Measurements from ENCODE around the gene NOC2L.
"Not testable (repeated sequence)": the region's sequence is repeated elsewhere in the genome, so short reads cannot be mapped to it uniquely, and the experiment has no call there.

NOC2L gene

GRCh38 chr1:907611-908451 is 51.2 kb downstream of the NOC2L start:
- Mint-ChIP-seq H3K9me3 (ENCODE audit: low read depth) (no peaks in the 10 kb centered on the region), H3K4me1 (ENCODE audit: low read depth) (peaks cover 4% of the 10 kb centered on the region), H3K4me3 (no peak overlapping the region), H3K27ac (no peak overlapping the region), H3K36me3 (no peaks in the 10 kb centered on the region), H3K27me3 (peaks cover 21% of the 10 kb centered on the region)

DNA sequence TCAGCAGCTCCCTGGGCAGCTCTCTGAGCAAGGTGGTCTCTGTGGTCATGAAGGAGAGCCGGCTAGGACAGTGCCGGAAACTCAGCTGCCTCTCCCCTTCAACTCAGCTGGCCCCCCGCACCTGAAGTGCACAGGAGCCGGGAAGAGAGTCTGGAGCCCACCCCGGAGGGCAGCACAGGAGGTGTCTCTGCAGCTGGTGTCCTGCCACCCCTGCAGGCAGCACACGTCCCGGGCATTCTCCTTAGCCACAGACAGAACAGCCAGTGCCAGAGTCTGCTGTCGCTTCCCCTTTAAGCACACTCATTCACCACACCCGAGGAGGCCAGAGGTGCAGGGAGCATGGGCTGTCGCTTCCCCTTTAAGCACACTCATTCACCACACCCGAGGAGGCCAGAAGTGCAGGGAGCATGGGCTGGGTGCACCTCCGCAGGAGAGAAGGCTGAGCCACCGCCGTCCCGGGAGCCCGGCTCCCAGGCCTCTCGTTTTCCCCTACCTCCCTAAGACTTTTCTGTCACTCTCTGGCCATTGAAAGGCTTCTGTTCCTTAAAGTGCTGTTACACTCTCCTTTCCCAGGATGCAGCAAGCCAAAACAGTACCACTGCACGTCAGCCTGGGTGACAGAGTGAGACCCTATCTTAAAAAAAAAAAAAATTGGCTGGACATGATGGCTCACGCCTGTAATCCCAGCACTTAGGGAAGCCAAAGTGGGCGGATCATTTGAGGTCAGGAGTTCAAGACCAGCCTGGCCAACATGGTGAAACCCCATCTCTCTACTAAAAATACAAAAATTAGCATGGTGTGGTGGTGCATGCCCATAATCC is 52.2 kb downstream of the NOC2L start:
- no peaks in the 10 kb centered on the region for H3K36me3 Mint-ChIP-seq
- peak overlapping the region; percentile 38 for H3K4me3 Mint-ChIP-seq
- peaks cover 16% of the 10 kb centered on the region for H3K27me3 Mint-ChIP-seq
- H3K9me3 Mint-ChIP-seq (ENCODE audit: low read depth): no peaks in the 10 kb centered on the region
- H3K4me1 Mint-ChIP-seq (ENCODE audit: low read depth): peaks cover 4% of the 10 kb centered on the region
- H3K27ac Mint-ChIP-seq: no peak overlapping the region

- Mint-ChIP-seq H3K27ac (no peak overlapping the region), H3K4me3 (peak overlapping the region; percentile 38), H3K9me3 (ENCODE audit: low read depth) (no peaks in the 10 kb centered on the region), H3K36me3 (no peaks in the 10 kb centered on the region), H3K27me3 (peaks cover 9% of the 10 kb centered on the region), H3K4me1 (ENCODE audit: low read depth) (peaks cover 4% of the 10 kb centered on the region)
These were observed 53.1 kb downstream of the NOC2L start for GRCh38 chr1:905811-906599.

- peaks cover 9% of the 10 kb centered on the region for H3K27me3 Mint-ChIP-seq
- peaks cover 4% of the 10 kb centered on the region for H3K4me1 Mint-ChIP-seq (ENCODE audit: low read depth)
- H3K4me3 Mint-ChIP-seq: peak overlapping the region; percentile 76
- H3K36me3 Mint-ChIP-seq: no peaks in the 10 kb centered on the region
- H3K9me3 Mint-ChIP-seq (ENCODE audit: low read depth): no peaks in the 10 kb centered on the region
- H3K27ac Mint-ChIP-seq: no peak overlapping the region
These were observed 53.8 kb downstream of the NOC2L start for GRCh38 chr1:905071-905749.

DNA sequence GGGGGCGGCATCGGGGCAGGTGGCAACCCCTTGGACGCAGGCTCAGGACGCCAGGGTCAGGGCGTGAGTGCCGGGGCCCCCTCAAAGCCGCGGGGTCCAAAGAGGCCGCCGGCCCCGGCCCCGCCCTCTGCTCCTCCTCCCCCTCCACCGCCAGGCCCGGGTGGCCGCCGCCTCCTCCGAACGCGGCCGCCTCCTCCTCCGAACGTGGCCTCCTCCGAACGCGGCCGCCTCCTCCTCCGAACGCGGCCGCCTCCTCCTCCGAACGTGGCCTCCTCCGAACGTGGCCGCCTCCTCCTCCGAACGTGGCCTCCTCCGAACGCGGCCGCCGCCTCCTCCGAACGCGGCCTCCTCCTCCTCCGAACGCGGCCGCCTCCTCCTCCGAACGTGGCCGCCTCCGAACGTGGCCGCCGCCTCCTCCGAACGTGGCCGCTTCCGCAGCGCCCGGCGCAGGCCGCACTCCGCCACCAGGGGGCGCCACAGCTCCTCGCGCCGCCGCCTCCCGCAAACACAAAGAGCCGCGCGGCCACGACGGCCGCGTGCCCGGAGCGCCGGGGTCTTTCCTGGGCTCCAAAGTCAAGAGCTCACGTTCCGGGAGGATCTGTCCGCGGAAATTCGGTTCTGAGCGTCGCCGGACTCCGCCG is 54.6 kb downstream of the NOC2L start:
- Mint-ChIP-seq H3K4me3 (peak overlapping the region; percentile 59), H3K27me3 (peaks cover 9% of the 10 kb centered on the region), H3K36me3 (no peaks in the 10 kb centered on the region), H3K4me1 (ENCODE audit: low read depth) (peaks cover 4% of the 10 kb centered on the region), H3K27ac (no peak overlapping the region), H3K9me3 (ENCODE audit: low read depth) (no peaks in the 10 kb centered on the region)

GRCh38 chr1:903721-904271 is 55.3 kb downstream of the NOC2L start:
- H3K36me3 Mint-ChIP-seq: no peaks in the 10 kb centered on the region
- H3K9me3 Mint-ChIP-seq (ENCODE audit: low read depth): no peaks in the 10 kb centered on the region
- H3K27ac Mint-ChIP-seq: no peak overlapping the region
- H3K27me3 Mint-ChIP-seq: peaks cover 11% of the 10 kb centered on the region
- H3K4me1 Mint-ChIP-seq (ENCODE audit: low read depth): peaks cover 4% of the 10 kb centered on the region
- peak overlapping the region; percentile 10 for H3K4me3 Mint-ChIP-seq

GRCh38 chr1:903305-903704 is 55.8 kb downstream of the NOC2L start:
- H3K27ac Mint-ChIP-seq: no peak overlapping the region
- peaks cover 16% of the 10 kb centered on the region for H3K27me3 Mint-ChIP-seq
- H3K9me3 Mint-ChIP-seq (ENCODE audit: low read depth): no peaks in the 10 kb centered on the region
- peaks cover 2% of the 10 kb centered on the region for H3K36me3 Mint-ChIP-seq
- peak overlapping the region; percentile 32 for H3K4me3 Mint-ChIP-seq
- H3K4me1 Mint-ChIP-seq (ENCODE audit: low read depth): peaks cover 8% of the 10 kb centered on the region

DNA sequence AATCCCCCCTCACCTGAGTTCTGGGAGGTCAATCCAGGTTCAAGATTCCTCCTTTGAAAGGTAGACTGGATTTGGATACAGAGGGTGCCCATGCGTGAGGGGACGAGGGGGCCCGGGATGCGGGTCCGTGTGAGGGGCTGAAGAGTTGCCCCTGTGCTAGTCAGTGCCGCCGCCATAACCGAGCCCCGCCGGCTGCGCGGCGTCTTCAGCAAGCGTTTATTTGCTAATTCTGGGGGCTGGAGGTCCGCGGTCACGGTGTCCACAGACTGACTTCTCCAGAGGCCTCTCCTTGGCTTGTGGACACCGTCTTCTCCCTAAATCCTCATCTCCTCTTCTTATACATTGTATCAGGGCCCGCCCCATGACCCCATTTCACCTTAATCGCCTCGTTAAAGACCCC is 56.3 kb downstream of the NOC2L start:
- no peaks in the 10 kb centered on the region for H3K9me3 Mint-ChIP-seq (ENCODE audit: low read depth)
- H3K36me3 Mint-ChIP-seq: peaks cover 2% of the 10 kb centered on the region
- H3K27me3 Mint-ChIP-seq: peaks cover 19% of the 10 kb centered on the region
- peaks cover 11% of the 10 kb centered on the region for H3K4me1 Mint-ChIP-seq (ENCODE audit: low read depth)
- no peak overlapping the region for H3K4me3 Mint-ChIP-seq
- H3K27ac Mint-ChIP-seq: no peak overlapping the region

DNA sequence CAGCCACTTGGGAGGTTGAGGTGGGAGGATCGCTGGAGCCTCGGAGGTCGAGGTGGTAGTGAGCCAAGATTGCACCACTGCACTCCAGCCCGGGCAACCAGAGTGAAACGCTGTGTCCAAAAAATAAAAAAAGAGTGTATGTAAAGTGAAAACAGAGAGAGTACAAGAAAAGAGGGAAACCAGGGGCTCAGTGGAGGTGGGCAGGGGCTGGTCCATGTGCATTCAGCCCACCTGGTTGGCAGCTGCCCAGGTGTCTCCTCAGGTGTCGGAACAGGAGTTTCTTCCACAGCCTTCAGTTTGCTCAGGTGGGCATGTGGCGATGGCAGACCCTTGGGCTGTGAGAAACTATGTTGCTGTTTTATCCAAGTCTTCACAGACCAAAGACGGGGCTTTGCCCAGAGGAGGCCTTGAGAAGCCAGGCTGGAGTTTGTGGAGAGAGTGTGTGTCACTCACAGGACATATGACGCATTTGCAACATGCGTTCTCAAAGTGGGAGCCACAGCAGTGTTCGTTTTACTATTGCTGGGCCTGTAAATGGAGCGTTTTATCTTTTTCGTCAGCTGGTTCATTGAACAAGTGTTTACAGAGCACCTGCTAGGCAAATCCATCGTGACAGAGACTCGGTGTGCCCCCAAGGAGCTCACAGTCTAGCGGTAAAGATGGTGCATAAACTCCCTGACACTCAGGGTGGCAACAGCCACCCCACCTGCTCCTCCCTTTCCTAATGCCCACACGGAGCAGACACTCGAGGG is 57.8 kb downstream of the NOC2L start:
- H3K27ac Mint-ChIP-seq: no peak overlapping the region
- peaks cover 11% of the 10 kb centered on the region for H3K4me1 Mint-ChIP-seq (ENCODE audit: low read depth)
- H3K4me3 Mint-ChIP-seq: no peak overlapping the region
- H3K9me3 Mint-ChIP-seq (ENCODE audit: low read depth): no peaks in the 10 kb centered on the region
- H3K27me3 Mint-ChIP-seq: peaks cover 29% of the 10 kb centered on the region
- H3K36me3 Mint-ChIP-seq: peaks cover 2% of the 10 kb centered on the region

- H3K4me1 Mint-ChIP-seq (ENCODE audit: low read depth): peaks cover 7% of the 10 kb centered on the region
- no peak overlapping the region for H3K4me3 Mint-ChIP-seq
- peaks cover 27% of the 10 kb centered on the region for H3K27me3 Mint-ChIP-seq
- H3K27ac Mint-ChIP-seq: no peak overlapping the region
- H3K9me3 Mint-ChIP-seq (ENCODE audit: low read depth): no peaks in the 10 kb centered on the region
- H3K36me3 Mint-ChIP-seq: peaks cover 2% of the 10 kb centered on the region
These were observed 59.3 kb downstream of the NOC2L start for GRCh38 chr1:899636-900317.

DNA sequence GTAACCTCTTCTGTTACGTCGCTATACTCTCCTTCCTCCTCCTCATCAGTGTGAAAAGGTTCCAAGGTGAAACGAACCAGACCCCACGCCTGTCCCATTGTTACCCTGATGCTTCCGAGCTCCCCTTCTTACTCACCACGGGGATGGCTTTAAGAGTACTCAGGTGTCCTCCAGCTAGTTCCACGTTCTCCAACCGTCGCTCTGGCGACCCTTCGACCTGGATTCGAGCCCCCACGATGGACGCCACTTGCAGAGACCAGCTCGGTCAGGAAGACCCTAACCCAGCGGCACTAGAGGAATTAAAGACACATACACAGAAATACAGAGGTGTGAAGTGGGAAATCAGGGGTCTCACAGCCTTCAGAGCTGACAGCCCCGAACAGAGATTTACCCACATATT is 61.1 kb downstream of the NOC2L start:
- H3K9me3 Mint-ChIP-seq (ENCODE audit: low read depth); H3K27ac Mint-ChIP-seq; H3K36me3 Mint-ChIP-seq; H3K4me3 Mint-ChIP-seq; H3K4me1 Mint-ChIP-seq (ENCODE audit: low read depth): not testable (repeated sequence)
- peaks cover 28% of the 10 kb centered on the region for H3K27me3 Mint-ChIP-seq

DNA sequence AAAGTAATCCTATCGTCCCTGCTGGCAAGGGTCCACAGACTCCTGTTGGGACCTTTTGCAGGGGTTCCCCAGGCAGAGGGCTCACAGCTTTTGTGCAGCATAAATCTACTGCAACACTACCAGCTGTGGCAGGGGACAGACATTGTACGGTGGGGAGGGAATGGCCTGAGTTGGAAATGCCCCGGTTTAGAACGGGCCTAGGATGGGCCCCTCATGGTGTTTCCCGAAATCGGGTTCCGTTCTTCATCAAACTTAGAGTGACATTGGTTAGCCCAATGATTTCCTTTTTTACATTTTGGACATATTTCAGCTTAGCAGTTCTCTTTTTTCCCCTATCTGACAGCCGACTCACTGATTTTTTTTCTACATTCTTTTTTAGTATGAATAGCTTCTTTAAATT is 61.8 kb downstream of the NOC2L start:
- H3K4me1 Mint-ChIP-seq (ENCODE audit: low read depth): peaks cover 7% of the 10 kb centered on the region
- H3K36me3 Mint-ChIP-seq: peaks cover 2% of the 10 kb centered on the region
- H3K9me3 Mint-ChIP-seq (ENCODE audit: low read depth): no peaks in the 10 kb centered on the region
- H3K27ac Mint-ChIP-seq: no peak overlapping the region
- peaks cover 28% of the 10 kb centered on the region for H3K27me3 Mint-ChIP-seq
- no peak overlapping the region for H3K4me3 Mint-ChIP-seq

Measured in activated naive CD8-positive, alpha-beta T cell (primary cell).